Upper lobe of right lung (tissue), 1 donor: ENCODE measurements around the gene HOXB9. TPM values are rescaled to one million over a fixed set of nuclear protein-coding genes. Genes with fewer than 3 reads are reported as not detected.

Source experiments
- ATAC-seq: fragments of 200-7000 bp; cut with Tn5 transposase; one replicate; pipeline ENCODE4 v1.9.1; 2020; ENCODE audit warnings: mild to moderate bottlenecking, moderate library complexity
- DNase-seq: peaks from one replicate; pipeline ENCODE4 v3.0.0-alpha.2; 2020
- H3K27ac ChIP-seq: fragments of 200-600 bp; one replicate; pipeline ENCODE4 v1.8.0; 2022
- H3K27me3 ChIP-seq: fragments of 200-600 bp; one replicate; pipeline ENCODE4 v1.8.0; 2022; ENCODE audit warnings: mild to moderate bottlenecking
- H3K36me3 ChIP-seq: fragments of 200-600 bp; one replicate; pipeline ENCODE4 v1.8.0; 2022
- H3K4me1 ChIP-seq: fragments of 200-600 bp; one replicate; pipeline ENCODE4 v1.8.0; 2022
- H3K4me3 ChIP-seq: fragments of 200-600 bp; one replicate; pipeline ENCODE4 v1.8.0; 2022; ENCODE audit warnings: mild to moderate bottlenecking
- H3K9me3 ChIP-seq: fragments of 200-600 bp; one replicate; pipeline ENCODE4 v1.8.0; 2022
- intact Hi-C: fragments of 100-400 bp; cut with DNase I; formaldehyde crosslinking; loops from one replicate; pipeline ENCODE4 v1.11.0; 2022
- total RNA-seq: library from RNA; stranded (reverse); fragmentation: NEBNext Ultra II Directional; extraction: Animal tissue kit (Norgen Biotek cat#: 25700); gene quantifications from one replicate; pipeline ENCODE4 v1.2.1, GENCODE V29; 2021
- TF ChIP-seq, protein P1 (sequence below): fragments of 200-600 bp; IDR thresholded peaks from one replicate; pipeline ENCODE4 v1.8.0; 2022; ENCODE audit warnings: antibody characterized with exemption
- donor health status: DM: no; HTN: yes; CAD: no; lungs with severe emphysema.

Gene HOXB9
- total RNA-seq, 1 donor from 2014 or later = not detected

DNA sequence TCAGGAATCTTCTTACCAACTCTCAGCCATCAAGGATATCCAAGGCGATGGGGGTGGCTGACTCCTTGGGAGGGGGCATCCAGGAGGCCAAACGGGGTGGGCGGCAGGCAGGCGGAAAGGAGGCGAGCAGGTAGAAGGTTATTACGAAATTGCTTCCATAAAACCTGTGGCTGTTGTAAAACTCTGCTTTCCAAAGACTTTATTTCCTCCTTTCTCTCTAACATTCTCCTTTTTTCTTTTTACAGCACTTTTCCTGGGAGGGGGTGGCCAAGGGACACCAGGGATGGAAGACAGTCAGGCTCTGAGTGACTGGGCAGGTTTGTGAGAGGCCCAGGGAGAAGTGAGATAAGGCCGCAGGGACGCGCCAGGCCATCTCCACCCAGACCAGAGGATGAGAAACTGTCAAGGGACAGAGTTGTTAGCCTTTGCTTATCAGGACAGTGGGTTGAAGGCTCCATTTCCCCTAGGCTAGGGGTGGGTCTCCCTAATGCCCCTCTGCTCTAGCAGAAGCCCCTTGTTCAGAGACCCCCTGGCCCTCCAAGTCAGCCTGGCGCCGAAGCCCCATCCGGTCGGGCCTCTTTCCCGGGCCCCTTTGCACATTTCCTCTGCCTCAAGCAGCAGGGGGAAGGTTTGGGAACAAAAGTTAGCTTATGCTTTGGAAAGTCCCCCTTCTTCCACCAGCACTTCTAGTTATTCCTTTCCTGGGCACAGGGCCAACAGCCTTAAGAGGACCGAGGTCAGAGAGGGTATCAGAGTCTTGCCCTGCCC, 5.0 kb upstream of the HOXB9 start:
- TF ChIP-seq, protein P1, sequence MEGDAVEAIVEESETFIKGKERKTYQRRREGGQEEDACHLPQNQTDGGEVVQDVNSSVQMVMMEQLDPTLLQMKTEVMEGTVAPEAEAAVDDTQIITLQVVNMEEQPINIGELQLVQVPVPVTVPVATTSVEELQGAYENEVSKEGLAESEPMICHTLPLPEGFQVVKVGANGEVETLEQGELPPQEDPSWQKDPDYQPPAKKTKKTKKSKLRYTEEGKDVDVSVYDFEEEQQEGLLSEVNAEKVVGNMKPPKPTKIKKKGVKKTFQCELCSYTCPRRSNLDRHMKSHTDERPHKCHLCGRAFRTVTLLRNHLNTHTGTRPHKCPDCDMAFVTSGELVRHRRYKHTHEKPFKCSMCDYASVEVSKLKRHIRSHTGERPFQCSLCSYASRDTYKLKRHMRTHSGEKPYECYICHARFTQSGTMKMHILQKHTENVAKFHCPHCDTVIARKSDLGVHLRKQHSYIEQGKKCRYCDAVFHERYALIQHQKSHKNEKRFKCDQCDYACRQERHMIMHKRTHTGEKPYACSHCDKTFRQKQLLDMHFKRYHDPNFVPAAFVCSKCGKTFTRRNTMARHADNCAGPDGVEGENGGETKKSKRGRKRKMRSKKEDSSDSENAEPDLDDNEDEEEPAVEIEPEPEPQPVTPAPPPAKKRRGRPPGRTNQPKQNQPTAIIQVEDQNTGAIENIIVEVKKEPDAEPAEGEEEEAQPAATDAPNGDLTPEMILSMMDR = no peak
- no peaks in the 10 kb centered on the region for H3K9me3 ChIP-seq
- no peaks in the 10 kb centered on the region for H3K36me3 ChIP-seq
- no peak overlapping the region for H3K4me3 ChIP-seq
- H3K27ac ChIP-seq = no peak overlapping the region
- DNase-seq (no peak), ATAC-seq (no peak)
- peaks cover 7% of the 10 kb centered on the region for H3K4me1 ChIP-seq
- intact Hi-C loops = no loop called here
- H3K27me3 ChIP-seq = peaks cover 100% of the 10 kb centered on the region

DNA sequence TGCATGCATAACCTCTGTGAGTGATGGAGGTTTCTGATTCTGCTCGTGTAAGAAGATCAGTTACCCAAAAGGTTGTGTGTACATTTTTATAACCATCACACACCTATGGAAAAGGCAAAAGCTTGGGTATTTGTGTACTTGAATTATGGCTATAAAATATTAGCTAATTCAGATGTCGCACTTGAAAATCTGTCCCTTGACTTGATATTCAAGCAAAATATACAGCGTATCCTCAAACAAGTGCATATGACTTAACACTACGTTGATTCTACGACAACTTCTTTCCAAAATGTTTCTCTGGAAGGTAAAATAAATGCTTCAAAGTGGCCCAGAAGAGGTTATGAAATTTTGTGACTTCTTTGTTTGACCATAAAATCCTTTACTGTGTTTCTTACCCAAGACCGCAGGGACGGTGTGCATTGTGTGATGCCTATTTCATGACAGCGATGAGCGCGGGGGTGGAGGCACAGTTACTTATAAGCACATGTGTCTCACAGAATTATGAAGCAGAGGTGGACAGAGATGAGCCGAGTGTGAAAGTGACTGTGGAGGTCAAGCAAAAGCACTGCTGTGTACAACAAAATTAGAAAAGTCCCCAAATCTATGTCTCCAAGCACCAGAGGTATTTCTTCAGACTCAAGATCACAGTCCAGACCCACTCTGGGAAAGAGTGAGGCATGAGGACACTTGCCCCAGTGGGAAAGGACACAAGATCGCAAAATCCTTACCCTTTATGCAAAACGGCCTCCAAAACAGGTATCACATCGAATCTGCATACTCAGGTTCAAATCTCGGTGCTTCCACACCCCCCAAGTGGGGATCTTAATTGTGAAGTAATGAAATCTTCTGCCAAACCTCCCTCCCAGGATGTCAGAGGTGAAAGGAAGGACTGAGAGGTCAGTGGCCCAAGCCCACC, 4.1 kb upstream of the HOXB9 start:
- ATAC-seq (no peak), DNase-seq (no peak)
- H3K27me3 ChIP-seq = peaks cover 100% of the 10 kb centered on the region
- H3K27ac ChIP-seq = no peak overlapping the region
- no peak overlapping the region for H3K4me3 ChIP-seq
- peaks cover 15% of the 10 kb centered on the region for H3K4me1 ChIP-seq
- H3K36me3 ChIP-seq = no peaks in the 10 kb centered on the region
- TF ChIP-seq, protein P1 = no peak
- H3K9me3 ChIP-seq = no peaks in the 10 kb centered on the region
- intact Hi-C loops = no loop called here

DNA sequence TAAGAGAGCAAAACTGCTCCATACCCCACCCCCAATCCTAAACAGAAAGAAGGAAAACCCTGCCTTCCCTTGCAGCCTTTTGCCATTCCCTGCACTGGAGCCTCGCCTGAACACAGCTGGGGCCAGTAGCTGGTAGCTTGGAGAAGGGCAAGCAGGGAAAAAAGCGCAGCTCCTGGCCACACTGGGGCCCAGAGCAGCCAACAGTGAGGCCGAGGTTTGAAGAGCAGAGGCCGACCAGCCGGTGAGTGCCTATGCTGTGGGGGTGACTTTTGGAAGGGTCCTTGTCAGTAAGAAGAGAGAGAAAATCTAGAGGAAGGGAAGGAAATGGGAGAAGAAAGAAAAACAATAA, 3.2 kb upstream of the HOXB9 start:
- Histone ChIP-seq H3K4me1 (peaks cover 22% of the 10 kb centered on the region), H3K4me3 (no peak overlapping the region), H3K27ac (no peak overlapping the region), H3K27me3 (peaks cover 100% of the 10 kb centered on the region), H3K9me3 (no peaks in the 10 kb centered on the region), H3K36me3 (no peaks in the 10 kb centered on the region)
- intact Hi-C loops = loop anchor here (10.0 kb wide), 1 partner anchor 315 kb away; no protein-coding TSS in a partner anchor
- TF ChIP-seq, protein P1 = no peak
- ATAC-seq (no peak), DNase-seq (no peak)

- H3K27ac ChIP-seq = no peak overlapping the region
- no peaks in the 10 kb centered on the region for H3K9me3 ChIP-seq
- no peak for DNase-seq
- no peak overlapping the region for H3K4me3 ChIP-seq
- H3K4me1 ChIP-seq = peaks cover 22% of the 10 kb centered on the region
- TF ChIP-seq, protein P1 = no peak
- H3K36me3 ChIP-seq = no peaks in the 10 kb centered on the region
- ATAC-seq = no peak
- H3K27me3 ChIP-seq = peaks cover 100% of the 10 kb centered on the region
- intact Hi-C loops = loop anchor here (10.0 kb wide), 1 partner anchor 314 kb away; no protein-coding TSS in a partner anchor
Observed at GRCh38 chr17:48628649-48629410, 2.7 kb upstream of the HOXB9 start.
